Measurements from ENCODE around the gene WWTR1.

GRCh38 chr3:149701977-149702350, 44.1 kb upstream of the WWTR1 start:
- TF ChIP-seq CTCF (conservative IDR thresholded peaks at IDR 0.05; ENCODE audit: low read depth, low read length) (no peak), RFX5 (IDR thresholded peaks at IDR 0.05; ENCODE audit: low read depth, low read length) (no peak), POLR2A (IDR thresholded peaks at IDR 0.05; ENCODE audit: low read depth, low read length) (no peak), MAFK (IDR thresholded peaks at IDR 0.05; ENCODE audit: low read depth, low read length) (no peak), MXI1 (IDR thresholded peaks at IDR 0.05; ENCODE audit: borderline replicate concordance, low read depth, low read length) (no peak), RAD21 (IDR thresholded peaks at IDR 0.05; ENCODE audit: low read length) (no peak), NFE2L2 (IDR thresholded peaks at IDR 0.05; ENCODE audit: low read depth, low read length) (no peak), CEBPB (IDR thresholded peaks at IDR 0.05; ENCODE audit: low read depth, low read length) (no peak), SMC3 (IDR thresholded peaks at IDR 0.05; ENCODE audit: low read depth, low read length) (no peak), CHD1 (IDR thresholded peaks at IDR 0.05; ENCODE audit: low read depth, low read length) (no peak), ELK1 (IDR thresholded peaks at IDR 0.05; ENCODE audit: borderline replicate concordance, low read depth, low read length) (no peak), USF2 (IDR thresholded peaks at IDR 0.05; ENCODE audit: low read depth, low read length) (no peak), MAZ (IDR thresholded peaks at IDR 0.05; ENCODE audit: borderline replicate concordance, low read depth, low read length) (no peak)

Measured in IMR-90 (cell line).